HepG2 (cell line): ENCODE results near the gene TOX4. TPM values are rescaled to one million over a fixed set of nuclear protein-coding genes. Genes with fewer than 3 reads are reported as not detected.

Source experiments
- ATRX ChIP-seq: sonication (generic); formaldehyde crosslinking; IDR thresholded peaks from 2 replicates; pipeline ENCODE4 v1.4.0; 2020; ENCODE audit warnings: missing genetic modification reagents, borderline replicate concordance
- ETV6 ChIP-seq: sonication (generic); formaldehyde crosslinking; conservative IDR thresholded peaks from 2 replicates; pipeline ENCODE4 v1.4.0; 2020; ENCODE audit warnings: missing genetic modification reagents
- GABPA ChIP-seq, 2 experiments: IDR thresholded peaks; 2 replicates each; pipeline ENCODE4 v1.6.1; 2011 to 2016; ENCODE audit warnings: low read depth in 2 of 2, low read length in 1 of 2, missing biosample characterization in 1 of 2, missing genetic modification characterization in 1 of 2
- GATAD1 ChIP-seq: IDR thresholded peaks from 2 replicates; pipeline ENCODE4 v1.6.1; 2016; ENCODE audit warnings: missing genetic modification reagents, missing compliant biosample characterization
- GZF1 ChIP-seq: sonication (generic); formaldehyde crosslinking; IDR thresholded peaks from 2 replicates; pipeline ENCODE4 v1.5.1; 2020; ENCODE audit warnings: mild to moderate bottlenecking, missing genetic modification reagents
- HNF4G ChIP-seq, 2 experiments: sonication (generic) in 1 of 2; formaldehyde crosslinking in 1 of 2; IDR thresholded peaks; 2 replicates each; pipeline versions ENCODE4 v1.4.0 to v1.6.1; 2011 to 2020; ENCODE audit warnings: borderline replicate concordance in 2 of 2, low read depth in 2 of 2, mild to moderate bottlenecking in 2 of 2, low read length in 1 of 2, missing genetic modification reagents in 1 of 2, moderate library complexity in 1 of 2
- NFKB2 ChIP-seq: sonication (generic); formaldehyde crosslinking; IDR thresholded peaks from 2 replicates; pipeline ENCODE4 v1.4.0; 2020; ENCODE audit warnings: missing genetic modification reagents, borderline replicate concordance
- NR2F6 ChIP-seq, 2 experiments: IDR thresholded peaks; 2 replicates each; pipeline ENCODE4 v1.6.1; 2016; ENCODE audit warnings: antibody characterized with exemption in 1 of 2, mild to moderate bottlenecking in 1 of 2
- polyA plus RNA-seq, 8 experiments: library from polyadenylated mRNA; depleted of rRNA in 3 of 8; stranded (reverse) in 7 of 8; unstranded in 1 of 8; fragments of >200 nt; fragmentation: Illumina TruSeq in 4 of 8; extraction: Trizol in 4 of 8; gene quantifications; 2 replicates each; pipeline versions ENCODE4 v1.2.1 to v1.2.3, GENCODE V29; 2011 to 2016; ENCODE audit warnings: low read depth in 4 of 8, missing spikeins in 1 of 8, mixed read lengths in 1 of 8; ENCODE audit not compliant: insufficient read depth in 1 of 8
- total RNA-seq, 5 experiments: library from RNA; depleted of rRNA; stranded (reverse); fragments of >200 nt; fragmentation: Illumina TruSeq; extraction: Trizol; gene quantifications; 2 replicates each; pipeline ENCODE4 v1.2.3, GENCODE V29; 2016; ENCODE audit warnings: low read depth in 1 of 5
- TF ChIP-seq, protein P1 (sequence below): sonication (generic); formaldehyde crosslinking; IDR thresholded peaks from 2 replicates; pipeline ENCODE4 v1.5.1; 2020; ENCODE audit warnings: missing genetic modification reagents, mild to moderate bottlenecking, borderline replicate concordance
- TF ChIP-seq, protein P2 (sequence below): sonication (generic); formaldehyde crosslinking; IDR thresholded peaks from 2 replicates; pipeline ENCODE4 v1.4.0; 2020; ENCODE audit warnings: mild to moderate bottlenecking, missing genetic modification reagents
- TF ChIP-seq, protein P3 (sequence below): sonication (generic); formaldehyde crosslinking; IDR thresholded peaks from 2 replicates; pipeline ENCODE4 v1.4.0; 2020; ENCODE audit warnings: low read depth, missing genetic modification reagents

The TOX4 gene
- total and polyA plus RNA-seq, 2 of the 13 experiments (the other 11 are each of a cell fraction or from before 2014, with no cell fraction given): 71.8 to 163 TPM

DNA sequence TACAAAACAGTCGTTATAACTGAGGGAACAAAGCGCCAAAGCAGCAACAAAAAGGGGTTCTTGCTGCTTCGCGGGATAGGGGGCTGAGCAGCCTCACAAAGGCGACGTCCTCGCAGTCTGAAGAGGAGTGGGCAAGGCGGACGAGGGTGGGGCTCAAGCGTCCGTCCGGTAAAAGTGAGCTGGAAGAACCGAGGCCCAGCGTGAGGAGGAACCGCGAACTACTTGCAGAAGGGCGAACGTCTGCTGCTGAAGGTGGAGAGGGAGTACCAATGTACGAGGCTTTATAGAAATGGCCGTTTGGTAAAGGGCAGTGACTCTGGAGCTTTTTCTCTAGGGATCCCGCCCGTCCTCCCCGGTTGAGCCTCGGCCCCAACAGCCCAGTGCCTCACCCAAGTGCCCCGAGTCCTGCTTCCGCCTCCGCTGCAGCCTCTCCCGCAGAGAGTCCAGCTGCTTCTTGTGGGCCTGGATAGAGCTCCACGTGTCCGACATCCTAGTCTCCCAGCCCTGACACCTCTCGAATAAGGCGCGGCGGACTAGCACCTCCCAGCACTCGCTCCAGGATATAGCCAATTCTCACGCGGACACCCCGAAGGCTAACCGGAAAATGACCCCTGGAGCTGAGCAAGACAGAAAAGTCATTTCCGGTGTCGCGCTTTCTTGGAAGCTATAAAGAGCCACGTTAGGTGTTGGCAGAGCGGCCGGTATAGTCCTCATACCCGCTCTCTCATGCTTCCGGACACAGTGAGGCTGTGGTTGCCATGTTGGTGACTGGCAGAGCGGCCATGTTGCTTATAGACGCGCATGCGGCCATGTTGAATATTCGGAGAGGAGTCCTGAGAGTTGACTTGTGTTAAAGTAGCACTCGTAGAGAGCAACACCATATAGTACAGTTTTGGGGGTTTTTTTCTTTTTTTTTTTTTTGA, 34.0 kb downstream of the TOX4 start, which contains the start of gene METTL3 (continued):
- TF ChIP-seq, protein P1, sequence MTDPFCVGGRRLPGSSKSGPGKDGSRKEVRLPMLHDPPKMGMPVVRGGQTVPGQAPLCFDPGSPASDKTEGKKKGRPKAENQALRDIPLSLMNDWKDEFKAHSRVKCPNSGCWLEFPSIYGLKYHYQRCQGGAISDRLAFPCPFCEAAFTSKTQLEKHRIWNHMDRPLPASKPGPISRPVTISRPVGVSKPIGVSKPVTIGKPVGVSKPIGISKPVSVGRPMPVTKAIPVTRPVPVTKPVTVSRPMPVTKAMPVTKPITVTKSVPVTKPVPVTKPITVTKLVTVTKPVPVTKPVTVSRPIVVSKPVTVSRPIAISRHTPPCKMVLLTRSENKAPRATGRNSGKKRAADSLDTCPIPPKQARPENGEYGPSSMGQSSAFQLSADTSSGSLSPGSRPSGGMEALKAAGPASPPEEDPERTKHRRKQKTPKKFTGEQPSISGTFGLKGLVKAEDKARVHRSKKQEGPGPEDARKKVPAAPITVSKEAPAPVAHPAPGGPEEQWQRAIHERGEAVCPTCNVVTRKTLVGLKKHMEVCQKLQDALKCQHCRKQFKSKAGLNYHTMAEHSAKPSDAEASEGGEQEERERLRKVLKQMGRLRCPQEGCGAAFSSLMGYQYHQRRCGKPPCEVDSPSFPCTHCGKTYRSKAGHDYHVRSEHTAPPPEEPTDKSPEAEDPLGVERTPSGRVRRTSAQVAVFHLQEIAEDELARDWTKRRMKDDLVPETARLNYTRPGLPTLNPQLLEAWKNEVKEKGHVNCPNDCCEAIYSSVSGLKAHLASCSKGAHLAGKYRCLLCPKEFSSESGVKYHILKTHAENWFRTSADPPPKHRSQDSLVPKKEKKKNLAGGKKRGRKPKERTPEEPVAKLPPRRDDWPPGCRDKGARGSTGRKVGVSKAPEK (CRISPR knock-in tag): no peak
- peak; percentile 90 for TF ChIP-seq GABPA (IDR thresholded peaks at IDR 0.05; ENCODE audit: low read depth, low read length)
- peak; percentile 99 for TF ChIP-seq GABPA (CRISPR knock-in tag; IDR thresholded peaks at IDR 0.05; ENCODE audit: low read depth)
- TF ChIP-seq ATRX (CRISPR knock-in tag): 0 out of 2 replicates have a peak, but pooled peaks have one; percentile 40
- peak; percentile 35; the same call in 1 of the 2 replicates for TF ChIP-seq GZF1 (CRISPR knock-in tag)
- TF ChIP-seq HNF4G (IDR thresholded peaks at IDR 0.05; ENCODE audit: borderline replicate concordance, low read depth, low read length): no peak
- 0 out of 2 replicates have a peak, but pooled peaks have one; percentile 38 for TF ChIP-seq HNF4G (CRISPR knock-in tag; IDR thresholded peaks at IDR 0.05; ENCODE audit: borderline replicate concordance, low read depth)
- peak; percentile 84 for TF ChIP-seq ETV6 (CRISPR knock-in tag)
- peak; percentile 57; the same call in 1 of the 2 replicates for TF ChIP-seq NR2F6 (IDR thresholded peaks at IDR 0.05)
- TF ChIP-seq NR2F6 (CRISPR knock-in tag; IDR thresholded peaks at IDR 0.05): no peak
- TF ChIP-seq NFKB2 (CRISPR knock-in tag): peak; percentile 85; the same call in 1 of the 2 replicates
- TF ChIP-seq GATAD1 (CRISPR knock-in tag): peak; percentile 95
- TF ChIP-seq, protein P2, sequence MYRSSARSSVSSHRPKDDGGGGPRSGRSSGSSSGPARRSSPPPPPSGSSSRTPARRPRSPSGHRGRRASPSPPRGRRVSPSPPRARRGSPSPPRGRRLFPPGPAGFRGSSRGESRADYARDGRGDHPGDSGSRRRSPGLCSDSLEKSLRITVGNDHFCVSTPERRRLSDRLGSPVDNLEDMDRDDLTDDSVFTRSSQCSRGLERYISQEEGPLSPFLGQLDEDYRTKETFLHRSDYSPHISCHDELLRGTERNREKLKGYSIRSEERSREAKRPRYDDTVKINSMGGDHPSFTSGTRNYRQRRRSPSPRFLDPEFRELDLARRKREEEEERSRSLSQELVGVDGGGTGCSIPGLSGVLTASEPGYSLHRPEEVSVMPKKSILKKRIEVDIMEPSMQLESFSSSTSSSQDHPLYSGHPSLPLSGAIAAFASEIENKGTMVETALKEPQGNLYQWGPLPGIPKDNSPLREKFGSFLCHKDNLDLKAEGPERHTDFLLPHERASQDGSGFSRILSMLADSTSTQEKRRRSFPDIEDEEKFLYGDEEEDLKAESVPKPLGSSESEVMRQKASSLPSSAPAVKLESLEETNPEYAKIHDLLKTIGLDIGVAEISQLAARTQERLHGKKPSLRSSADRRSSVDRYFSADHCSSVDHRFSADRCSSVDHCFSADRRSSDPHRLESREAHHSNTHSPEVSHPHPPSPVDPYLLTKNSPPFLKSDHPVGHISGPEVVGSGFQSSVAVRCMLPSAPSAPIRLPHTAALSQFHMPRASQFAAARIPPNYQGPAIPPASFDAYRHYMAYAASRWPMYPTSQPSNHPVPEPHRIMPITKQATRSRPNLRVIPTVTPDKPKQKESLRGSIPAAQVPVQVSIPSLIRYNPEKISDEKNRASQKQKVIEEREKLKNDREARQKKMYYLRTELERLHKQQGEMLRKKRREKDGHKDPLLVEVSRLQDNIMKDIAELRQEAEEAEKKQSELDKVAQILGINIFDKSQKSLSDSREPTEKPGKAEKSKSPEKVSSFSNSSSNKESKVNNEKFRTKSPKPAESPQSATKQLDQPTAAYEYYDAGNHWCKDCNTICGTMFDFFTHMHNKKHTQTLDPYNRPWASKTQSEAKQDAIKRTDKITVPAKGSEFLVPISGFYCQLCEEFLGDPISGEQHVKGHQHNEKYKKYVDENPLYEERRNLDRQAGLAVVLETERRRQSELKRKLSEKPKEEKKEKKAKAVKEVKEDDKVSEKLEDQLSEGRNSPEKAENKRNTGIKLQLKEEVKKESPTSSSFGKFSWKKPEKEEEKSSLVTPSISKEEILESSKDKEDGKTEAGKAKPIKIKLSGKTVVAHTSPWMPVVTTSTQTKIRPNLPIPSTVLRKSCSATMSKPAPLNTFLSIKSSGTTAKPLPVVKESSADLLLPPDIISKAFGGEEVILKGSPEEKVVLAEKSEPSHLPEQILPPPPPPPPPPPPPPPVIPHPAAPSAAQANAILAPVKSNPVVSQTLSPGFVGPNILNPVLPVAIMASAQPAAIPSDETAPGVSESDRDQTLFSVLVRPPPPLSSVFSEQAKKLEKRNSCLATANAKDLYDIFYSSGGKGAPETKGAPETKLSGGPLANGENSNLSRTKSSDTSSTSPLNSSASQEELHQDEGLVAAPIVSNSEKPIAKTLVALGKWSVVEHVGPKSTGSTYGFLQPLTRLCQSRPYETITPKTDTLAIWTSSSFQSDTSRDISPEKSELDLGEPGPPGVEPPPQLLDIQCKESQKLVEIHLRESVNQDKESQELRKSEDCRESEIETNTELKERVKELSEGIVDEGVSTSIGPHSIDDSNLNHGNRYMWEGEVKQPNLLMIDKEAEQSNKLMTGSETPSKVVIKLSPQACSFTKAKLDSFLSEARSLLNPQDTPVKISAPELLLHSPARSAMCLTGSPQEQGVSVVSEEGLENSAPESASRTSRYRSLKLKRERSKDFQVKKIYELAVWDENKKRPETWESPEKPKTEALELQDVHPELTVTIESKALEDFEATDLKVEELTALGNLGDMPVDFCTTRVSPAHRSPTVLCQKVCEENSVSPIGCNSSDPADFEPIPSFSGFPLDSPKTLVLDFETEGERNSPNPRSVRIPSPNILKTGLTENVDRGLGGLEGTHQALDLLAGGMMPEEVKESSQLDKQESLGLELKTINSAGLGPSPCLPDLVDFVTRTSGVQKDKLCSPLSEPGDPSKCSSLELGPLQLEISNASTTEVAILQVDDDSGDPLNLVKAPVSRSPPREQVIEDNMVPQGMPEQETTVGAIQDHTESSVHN (CRISPR knock-in tag): 0 out of 2 replicates have a peak, but pooled peaks have one; percentile 15
- TF ChIP-seq, protein P3, sequence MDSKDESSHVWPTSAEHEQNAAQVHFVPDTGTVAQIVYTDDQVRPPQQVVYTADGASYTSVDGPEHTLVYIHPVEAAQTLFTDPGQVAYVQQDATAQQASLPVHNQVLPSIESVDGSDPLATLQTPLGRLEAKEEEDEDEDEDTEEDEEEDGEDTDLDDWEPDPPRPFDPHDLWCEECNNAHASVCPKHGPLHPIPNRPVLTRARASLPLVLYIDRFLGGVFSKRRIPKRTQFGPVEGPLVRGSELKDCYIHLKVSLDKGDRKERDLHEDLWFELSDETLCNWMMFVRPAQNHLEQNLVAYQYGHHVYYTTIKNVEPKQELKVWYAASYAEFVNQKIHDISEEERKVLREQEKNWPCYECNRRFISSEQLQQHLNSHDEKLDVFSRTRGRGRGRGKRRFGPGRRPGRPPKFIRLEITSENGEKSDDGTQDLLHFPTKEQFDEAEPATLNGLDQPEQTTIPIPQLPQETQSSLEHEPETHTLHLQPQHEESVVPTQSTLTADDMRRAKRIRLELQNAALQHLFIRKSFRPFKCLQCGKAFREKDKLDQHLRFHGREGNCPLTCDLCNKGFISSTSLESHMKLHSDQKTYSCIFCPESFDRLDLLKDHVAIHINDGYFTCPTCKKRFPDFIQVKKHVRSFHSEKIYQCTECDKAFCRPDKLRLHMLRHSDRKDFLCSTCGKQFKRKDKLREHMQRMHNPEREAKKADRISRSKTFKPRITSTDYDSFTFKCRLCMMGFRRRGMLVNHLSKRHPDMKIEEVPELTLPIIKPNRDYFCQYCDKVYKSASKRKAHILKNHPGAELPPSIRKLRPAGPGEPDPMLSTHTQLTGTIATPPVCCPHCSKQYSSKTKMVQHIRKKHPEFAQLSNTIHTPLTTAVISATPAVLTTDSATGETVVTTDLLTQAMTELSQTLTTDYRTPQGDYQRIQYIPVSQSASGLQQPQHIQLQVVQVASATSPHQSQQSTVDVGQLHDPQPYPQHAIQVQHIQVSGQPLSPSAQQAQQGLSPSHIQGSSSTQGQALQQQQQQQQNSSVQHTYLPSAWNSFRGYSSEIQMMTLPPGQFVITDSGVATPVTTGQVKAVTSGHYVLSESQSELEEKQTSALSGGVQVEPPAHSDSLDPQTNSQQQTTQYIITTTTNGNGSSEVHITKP (CRISPR knock-in tag): peak; percentile 85
